ENCODE data around the gene SNHG17. TPM values are rescaled to one million over a fixed set of nuclear protein-coding genes. Genes with fewer than 3 reads are reported as not detected.

SNHG17 gene
- total and polyA plus RNA-seq, 2 of the 4 experiments (the other 2 are of a cell fraction): 5.4 to 38.2 TPM

GRCh38 chr20:38428800-38429199 is 6.3 kb downstream of the SNHG17 start:
- Histone ChIP-seq H3K36me3 (ENCODE audit: control insufficient read depth, insufficient read depth, low read length) (peaks cover 88% of the 10 kb centered on the region), H3K27ac (ENCODE audit: insufficient read depth, low read length) (no peak overlapping the region), H2BK15ac (ENCODE audit: low read depth, low read length) (no peak overlapping the region), H4K5ac (ENCODE audit: low read depth, low read length) (no peak overlapping the region), H3K4me1 (ENCODE audit: control insufficient read depth, insufficient read depth, low read length) (peaks cover 18% of the 10 kb centered on the region), H3K79me1 (ENCODE audit: low read depth in 1 of 2, low read length in 2 of 2) (peaks cover 31 to 92% of the 10 kb centered on the region in 2 experiments), H3K4me3 (ENCODE audit: insufficient read depth, low read depth, low read length) (no peak overlapping the region), H2BK120ac (ENCODE audit: low read depth, low read length) (no peak overlapping the region), H3K14ac (replicated peaks; ENCODE audit: low read depth, low read length) (no peak overlapping the region), H3K4me2 (ENCODE audit: low read depth, low read length) (no peak overlapping the region), H3K4ac (ENCODE audit: low read depth, low read length) (no peak overlapping the region), H2AK5ac (ENCODE audit: low read depth, low read length) (no peak overlapping the region), H3K23ac (ENCODE audit: low read depth, low read length) (no peak overlapping the region), H4K8ac (ENCODE audit: low read depth in 2 of 2, low read length in 2 of 2) (no peak overlapping the region), H4K91ac (ENCODE audit: insufficient read depth, low read depth, low read length) (no peak overlapping the region), H3K27me3 (ENCODE audit: control insufficient read depth, insufficient read depth, low read length) (no peaks in the 10 kb centered on the region), H3K9ac (ENCODE audit: low read depth, low read length) (no peak overlapping the region), H3K9me3 (ENCODE audit: control insufficient read depth, insufficient read depth, low read length) (no peaks in the 10 kb centered on the region), H2AK9ac (replicated peaks; ENCODE audit: low read depth, low read length, poor library complexity) (no peak overlapping the region), H3K56ac (ENCODE audit: extremely low read depth, insufficient read depth, low read length) (no peak overlapping the region), H2BK20ac (ENCODE audit: low read depth, low read length) (no peak overlapping the region), H3K9me1 (ENCODE audit: insufficient read depth, low read length) (peaks cover 36% of the 10 kb centered on the region), H4K20me1 (ENCODE audit: insufficient read depth, low read length) (peaks cover 94% of the 10 kb centered on the region), H3K18ac (ENCODE audit: low read depth, low read length) (no peak overlapping the region), H2AFZ (replicated peaks; ENCODE audit: low read length, poor library complexity) (no peak overlapping the region), H2BK5ac (ENCODE audit: low read depth, low read length, poor library complexity, severe bottlenecking) (no peak overlapping the region)
- in situ Hi-C loops (cut with MboI; ENCODE audit: low sequenced_read_pairs): no loop called here
- ATAC-seq (ENCODE audit: low read depth) (no peak), DNase-seq (no peak)
- no peak for TF ChIP-seq MXI1 (IDR thresholded peaks at IDR 0.05; ENCODE audit: borderline replicate concordance, low read depth, low read length)
- peak; percentile 78 for TF ChIP-seq MAFK (IDR thresholded peaks at IDR 0.05; ENCODE audit: low read depth, low read length)
- BruUV-seq (replicated peaks): no TSS peak
- dilution Hi-C loops (cut with HindIII; ENCODE audit: low sequenced_read_pairs, unreplicated experiment): no loop called here
- intact Hi-C loops (cut with micrococcal nuclease): no loop called here
- CTCF ChIA-PET: no interaction called here
- POLR2A ChIA-PET (ENCODE audit: unreplicated experiment): no interaction called here
- WGBS, 2 experiments (ENCODE audit: extremely low coverage in 2 of 2, insufficient read length in 1 of 2): 100% methylated on average over 1 of the region's 3 CpGs; no CpG with 5 or more reads in 1 of the 2 experiments
